ENCODE data around the gene QRFP. TPM values are rescaled to one million over a fixed set of nuclear protein-coding genes. Genes with fewer than 3 reads are reported as not detected.

The QRFP gene
- polyA plus RNA-seq, 2 of the 4 experiments (the other 2 are of a cell fraction): not detected

DNA sequence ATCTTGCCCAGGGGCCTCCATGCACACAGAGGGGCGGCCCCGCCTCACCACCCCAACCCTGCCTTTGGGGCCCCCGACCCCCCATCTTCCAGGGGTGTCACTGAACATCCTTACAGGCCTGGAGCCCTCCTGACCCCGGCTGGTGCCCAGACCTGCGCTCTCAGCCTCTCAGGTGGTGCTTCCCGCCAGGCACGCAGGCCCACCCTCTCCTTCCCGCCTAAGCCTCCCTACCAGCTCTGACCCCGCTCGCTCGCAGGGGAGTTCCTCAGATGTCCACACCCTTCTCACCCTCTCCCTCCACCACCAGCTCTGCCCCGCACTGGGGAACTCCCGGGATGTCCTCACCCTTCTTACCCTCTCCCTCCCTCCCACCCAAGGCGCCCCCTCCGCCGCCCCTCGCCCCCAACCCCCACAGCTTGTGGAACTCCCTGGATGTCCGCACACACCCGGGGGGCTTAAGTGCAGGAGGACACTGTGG is 12.3 kb upstream of the QRFP start:
- POLR2A ChIA-PET: no interaction called here
- H3K27ac ChIP-seq: no peak overlapping the region
- H3K4me3 ChIP-seq: no peak overlapping the region
- no peaks in the 10 kb centered on the region for H3K4me1 ChIP-seq
- H3K9me3 ChIP-seq: no peaks in the 10 kb centered on the region
- ATAC-seq: no peak
- H3K4me2 ChIP-seq: no peak overlapping the region
- 90% methylated on average over 10 of the region's 19 CpGs for WGBS (ENCODE audit: missing lambda C conversion rate)
- no peak for DNase-seq (ENCODE audit: low read depth in 1 of 2, low spot score in 1 of 2)
- CTCF ChIA-PET: interaction anchor here (1.2 to 2.7 kb wide), 4 partner anchors 9 to 89 kb away, joined by 3 to 10 read pairs (median 3); no protein-coding TSS in a partner anchor
- FAIRE-seq: no peak
- TF ChIP-seq CBX8 (IDR thresholded peaks at IDR 0.05): no peak
- no peak for TF ChIP-seq KDM1A (IDR thresholded peaks at IDR 0.05; ENCODE audit: low read depth)
- no peak for TF ChIP-seq ZNF302 (CRISPR knock-in tag; IDR thresholded peaks at IDR 0.05)
- no peak for TF ChIP-seq RARB (CRISPR knock-in tag; IDR thresholded peaks at IDR 0.05)
- TF ChIP-seq HOXA7 (CRISPR knock-in tag; IDR thresholded peaks at IDR 0.05): no peak
- TF ChIP-seq, protein P1, sequence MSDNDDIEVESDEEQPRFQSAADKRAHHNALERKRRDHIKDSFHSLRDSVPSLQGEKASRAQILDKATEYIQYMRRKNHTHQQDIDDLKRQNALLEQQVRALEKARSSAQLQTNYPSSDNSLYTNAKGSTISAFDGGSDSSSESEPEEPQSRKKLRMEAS (IDR thresholded peaks at IDR 0.05): no peak
- TF ChIP-seq FOSL2 (IDR thresholded peaks at IDR 0.05): no peak
- TF ChIP-seq FOSL2 (CRISPR knock-in tag; IDR thresholded peaks at IDR 0.05): no peak
- TF ChIP-seq POLR2A (IDR thresholded peaks at IDR 0.05; ENCODE audit: low read length): no peak

DNA sequence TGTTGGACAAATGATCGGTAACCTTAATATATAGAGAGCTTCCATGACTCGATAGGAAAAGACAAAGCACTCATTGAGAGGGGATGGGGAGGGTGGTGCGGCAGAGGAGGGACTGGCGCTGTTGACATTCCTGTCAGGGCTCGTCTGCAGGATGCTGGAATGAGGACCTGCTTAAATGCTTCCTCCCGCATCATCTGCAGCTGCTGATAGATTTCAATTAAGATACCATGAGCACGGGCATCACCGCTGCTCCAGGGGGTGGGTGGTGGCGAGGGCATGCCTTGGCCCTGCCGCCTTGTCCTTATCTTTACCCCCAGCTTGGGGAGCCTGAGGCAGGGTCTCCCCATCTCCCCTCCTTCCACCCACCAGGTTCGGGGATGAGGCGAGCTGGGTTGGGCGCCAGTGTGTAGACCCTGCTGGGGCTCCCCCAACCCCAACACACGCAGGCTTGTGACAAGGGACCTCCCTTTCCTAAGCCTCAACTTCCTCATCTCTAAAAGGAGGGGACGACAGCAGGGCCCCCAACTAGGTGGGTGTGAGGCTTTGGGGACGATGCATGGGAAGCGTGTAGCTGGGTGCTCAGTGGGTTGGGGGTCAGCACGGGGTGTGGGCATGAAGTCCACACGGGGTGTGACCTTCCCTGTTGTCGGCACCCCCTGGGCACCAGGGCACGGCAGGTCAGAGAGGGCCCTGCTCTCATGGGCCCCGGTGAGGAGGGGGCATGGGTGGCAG is 11.7 kb upstream of the QRFP start:
- ChIA-PET POLR2A (no interaction called here), CTCF (interaction anchor here (1.1 to 2.7 kb wide), 5 partner anchors 9 to 90 kb away, joined by 3 to 10 read pairs (median 5); no protein-coding TSS in a partner anchor)
- Histone ChIP-seq H3K4me2 (no peak overlapping the region), H3K4me1 (no peaks in the 10 kb centered on the region), H3K4me3 (no peak overlapping the region), H3K27ac (no peak overlapping the region), H3K9me3 (no peaks in the 10 kb centered on the region)
- WGBS (ENCODE audit: missing lambda C conversion rate): 76% methylated on average over 22 of the region's 22 CpGs
- TF ChIP-seq, protein P2, sequence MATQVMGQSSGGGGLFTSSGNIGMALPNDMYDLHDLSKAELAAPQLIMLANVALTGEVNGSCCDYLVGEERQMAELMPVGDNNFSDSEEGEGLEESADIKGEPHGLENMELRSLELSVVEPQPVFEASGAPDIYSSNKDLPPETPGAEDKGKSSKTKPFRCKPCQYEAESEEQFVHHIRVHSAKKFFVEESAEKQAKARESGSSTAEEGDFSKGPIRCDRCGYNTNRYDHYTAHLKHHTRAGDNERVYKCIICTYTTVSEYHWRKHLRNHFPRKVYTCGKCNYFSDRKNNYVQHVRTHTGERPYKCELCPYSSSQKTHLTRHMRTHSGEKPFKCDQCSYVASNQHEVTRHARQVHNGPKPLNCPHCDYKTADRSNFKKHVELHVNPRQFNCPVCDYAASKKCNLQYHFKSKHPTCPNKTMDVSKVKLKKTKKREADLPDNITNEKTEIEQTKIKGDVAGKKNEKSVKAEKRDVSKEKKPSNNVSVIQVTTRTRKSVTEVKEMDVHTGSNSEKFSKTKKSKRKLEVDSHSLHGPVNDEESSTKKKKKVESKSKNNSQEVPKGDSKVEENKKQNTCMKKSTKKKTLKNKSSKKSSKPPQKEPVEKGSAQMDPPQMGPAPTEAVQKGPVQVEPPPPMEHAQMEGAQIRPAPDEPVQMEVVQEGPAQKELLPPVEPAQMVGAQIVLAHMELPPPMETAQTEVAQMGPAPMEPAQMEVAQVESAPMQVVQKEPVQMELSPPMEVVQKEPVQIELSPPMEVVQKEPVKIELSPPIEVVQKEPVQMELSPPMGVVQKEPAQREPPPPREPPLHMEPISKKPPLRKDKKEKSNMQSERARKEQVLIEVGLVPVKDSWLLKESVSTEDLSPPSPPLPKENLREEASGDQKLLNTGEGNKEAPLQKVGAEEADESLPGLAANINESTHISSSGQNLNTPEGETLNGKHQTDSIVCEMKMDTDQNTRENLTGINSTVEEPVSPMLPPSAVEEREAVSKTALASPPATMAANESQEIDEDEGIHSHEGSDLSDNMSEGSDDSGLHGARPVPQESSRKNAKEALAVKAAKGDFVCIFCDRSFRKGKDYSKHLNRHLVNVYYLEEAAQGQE (IDR thresholded peaks at IDR 0.05): no peak
- TF ChIP-seq RFX5 (IDR thresholded peaks at IDR 0.05) (no peak), KDM5A (IDR thresholded peaks at IDR 0.05) (no peak), CHD4 (IDR thresholded peaks at IDR 0.05; ENCODE audit: borderline replicate concordance) (no peak), EP300 (IDR thresholded peaks at IDR 0.05) (no peak), HOXB5 (CRISPR knock-in tag; IDR thresholded peaks at IDR 0.05) (no peak)
- DNase-seq (ENCODE audit: low read depth in 1 of 2, low spot score in 1 of 2) (no peak), ATAC-seq (no peak), FAIRE-seq (no peak)

DNA sequence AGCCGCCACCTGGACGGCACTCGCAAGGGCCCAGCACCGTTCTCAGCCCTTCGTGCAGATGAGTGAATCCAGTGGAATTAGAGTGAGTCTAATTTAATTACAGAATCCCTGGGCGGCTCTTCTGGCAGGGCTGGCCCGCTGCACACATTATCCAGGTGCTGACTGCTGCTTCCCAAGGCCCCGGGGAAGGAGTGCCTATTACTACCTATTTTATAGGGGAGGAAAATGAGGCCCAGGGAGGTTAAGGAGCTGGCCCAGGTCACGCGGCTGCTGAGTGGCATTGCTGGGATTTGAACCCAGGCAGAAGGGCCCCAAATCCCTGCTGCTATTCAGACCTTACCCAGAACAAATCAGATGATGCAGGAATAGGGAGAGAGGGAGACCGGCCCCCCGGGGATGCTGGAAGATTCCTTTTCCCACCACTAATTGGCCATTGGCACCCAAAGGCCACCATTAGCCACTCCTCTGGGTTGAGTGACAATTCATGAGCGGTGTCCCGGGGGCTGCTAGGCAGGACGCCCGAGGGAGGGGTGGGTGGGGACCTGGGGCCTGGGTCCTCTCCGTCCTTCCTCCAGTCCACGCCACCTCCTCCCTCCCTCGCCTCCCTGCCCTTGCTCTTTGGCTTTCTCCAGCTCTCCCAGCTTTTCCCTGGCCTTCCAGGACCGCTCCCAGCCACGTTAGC is 10.3 kb upstream of the QRFP start:
- POLR2A ChIA-PET: no interaction called here
- DNase-seq (ENCODE audit: low read depth in 1 of 2, low spot score in 1 of 2) (no peak), ATAC-seq (no peak), FAIRE-seq (no peak)
- Histone ChIP-seq H3K9me3 (no peaks in the 10 kb centered on the region), H3K4me1 (no peaks in the 10 kb centered on the region), H3K4me3 (no peak overlapping the region), H3K27ac (no peak overlapping the region), H3K4me2 (no peak overlapping the region)
- CTCF ChIA-PET: interaction anchor here (0.5 to 2.7 kb wide), 5 partner anchors 11 to 200 kb away, joined by 3 to 10 read pairs (median 5); no protein-coding TSS in a partner anchor
- 71% methylated on average over 21 of the region's 21 CpGs for WGBS (ENCODE audit: missing lambda C conversion rate)
- TF ChIP-seq ESRRA (IDR thresholded peaks at IDR 0.05; ENCODE audit: borderline replicate concordance, low read length): no peak

Data from A549 (cell line).